IMR-90 (cell line): Measurements from ENCODE around the gene TEX14. TPM values are rescaled to one million over a fixed set of nuclear protein-coding genes. Genes with fewer than 3 reads are reported as not detected.

Experiments used
- ATAC-seq: fragments of 200-7000 bp; cut with Tn5 transposase; 2 replicates; pipeline ENCODE4 v1.9.1; 2020; ENCODE audit warnings: low read depth, mild to moderate bottlenecking, moderate library complexity
- BruUV-seq: library from RNA; stranded (reverse); fragments of 400-500 nt; replicated peaks from 2 replicates; lab custom pipeline; 2021; lab: Mats Ljungman, UMichigan
- CTCF ChIA-PET: fragments of 300-600 bp; formaldehyde crosslinking; extraction: SDS; loops from one replicate; lab custom pipeline; 2021; ENCODE audit warnings: antibody characterized with exemption; lab: Yijun Ruan, JAX
- POLR2A ChIA-PET: fragments of 300-600 bp; sonication (Branson Sonifier 250); formaldehyde crosslinking; loops from one replicate; lab custom pipeline; 2022; ENCODE audit warnings: antibody characterized with exemption; ENCODE audit not compliant: unreplicated experiment; lab: Charles Lee
- DNase-seq: peaks from one replicate; pipeline ENCODE4 v3.0.0; 2013
- H2AFZ ChIP-seq: replicated peaks from 2 replicates; pipeline ENCODE3; 2013; ENCODE audit warnings: low read length, mild to moderate bottlenecking; ENCODE audit not compliant: poor library complexity
- H2AK5ac ChIP-seq: 2 replicates; pipeline ENCODE4 v1.6.1; 2013; ENCODE audit warnings: low read depth, low read length, inconsistent platforms
- H2AK9ac ChIP-seq: replicated peaks from 2 replicates; pipeline ENCODE3; 2013; ENCODE audit warnings: mild to moderate bottlenecking, low read depth, low read length, moderate library complexity; ENCODE audit not compliant: poor library complexity
- H2BK120ac ChIP-seq: 2 replicates; pipeline ENCODE4 v1.6.1; 2013; ENCODE audit warnings: low read depth, low read length, inconsistent platforms
- H2BK15ac ChIP-seq: 3 replicates; pipeline ENCODE4 v1.6.1; 2013; ENCODE audit warnings: low read depth, low read length, inconsistent platforms
- H2BK20ac ChIP-seq: 2 replicates; pipeline ENCODE4 v1.6.1; 2013; ENCODE audit warnings: low read depth, mild to moderate bottlenecking, inconsistent platforms, low read length, moderate library complexity
- H2BK5ac ChIP-seq: 2 replicates; pipeline ENCODE4 v1.6.1; 2013; ENCODE audit warnings: mild to moderate bottlenecking, low read depth, low read length, inconsistent platforms; ENCODE audit not compliant: poor library complexity, severe bottlenecking
- H3K14ac ChIP-seq: replicated peaks from 2 replicates; pipeline ENCODE4 v1.6.1; 2013; ENCODE audit warnings: low read depth, low read length, inconsistent platforms
- H3K18ac ChIP-seq: 2 replicates; pipeline ENCODE4 v1.6.1; 2013; ENCODE audit warnings: low read depth, low read length, control low read depth
- H3K23ac ChIP-seq: 2 replicates; pipeline ENCODE4 v1.6.1; 2013; ENCODE audit warnings: low read depth, low read length, inconsistent platforms
- H3K27ac ChIP-seq: 2 replicates; pipeline ENCODE4 v1.5.1; 2013; ENCODE audit warnings: mild to moderate bottlenecking, control low read depth, low read length; ENCODE audit not compliant: insufficient read depth
- H3K27me3 ChIP-seq: 2 replicates; pipeline ENCODE4 v1.6.1; 2013; ENCODE audit warnings: low read length; ENCODE audit not compliant: control insufficient read depth, insufficient read depth
- H3K36me3 ChIP-seq: 2 replicates; pipeline ENCODE4 v1.6.1; 2013; ENCODE audit warnings: low read length, mixed read lengths; ENCODE audit not compliant: control insufficient read depth, insufficient read depth
- H3K4ac ChIP-seq: 2 replicates; pipeline ENCODE4 v1.6.1; 2013; ENCODE audit warnings: low read depth, low read length, inconsistent platforms
- H3K4me1 ChIP-seq: 2 replicates; pipeline ENCODE4 v1.6.1; 2013; ENCODE audit warnings: low read length, mixed read lengths; ENCODE audit not compliant: control insufficient read depth, insufficient read depth
- H3K4me2 ChIP-seq: 2 replicates; pipeline ENCODE4 v1.6.1; 2013; ENCODE audit warnings: low read depth, mild to moderate bottlenecking, control low read depth, low read length, moderate library complexity
- H3K4me3 ChIP-seq: 2 replicates; pipeline ENCODE4 v1.5.1; 2013; ENCODE audit warnings: low read depth, mild to moderate bottlenecking, control low read depth, low read length, moderate library complexity; ENCODE audit not compliant: insufficient read depth
- H3K56ac ChIP-seq: 2 replicates; pipeline ENCODE4 v1.6.1; 2013; ENCODE audit warnings: low read length, inconsistent platforms; ENCODE audit not compliant: insufficient read depth; ENCODE audit errors: extremely low read depth
- H3K79me1 ChIP-seq, 2 experiments: 2 replicates each; pipeline ENCODE4 v1.6.1; 2013; ENCODE audit warnings: low read length in 2 of 2, inconsistent platforms in 1 of 2, low read depth in 1 of 2
- H3K9ac ChIP-seq: 2 replicates; pipeline ENCODE4 v1.6.1; 2013; ENCODE audit warnings: low read depth, low read length, control low read depth
- H3K9me1 ChIP-seq: 2 replicates; pipeline ENCODE4 v1.6.1; 2013; ENCODE audit warnings: low read length, inconsistent platforms; ENCODE audit not compliant: insufficient read depth
- H3K9me3 ChIP-seq: 2 replicates; pipeline ENCODE4 v1.6.1; 2013; ENCODE audit warnings: low read length; ENCODE audit not compliant: control insufficient read depth, insufficient read depth
- H4K20me1 ChIP-seq: 2 replicates; pipeline ENCODE4 v1.6.1; 2013; ENCODE audit warnings: low read length, inconsistent platforms; ENCODE audit not compliant: insufficient read depth
- H4K5ac ChIP-seq: 2 replicates; pipeline ENCODE4 v1.6.1; 2013; ENCODE audit warnings: mild to moderate bottlenecking, low read depth, low read length, control low read depth
- H4K8ac ChIP-seq, 2 experiments: 2 replicates each; pipeline ENCODE4 v1.6.1; 2013; ENCODE audit warnings: low read depth in 2 of 2, low read length in 2 of 2, control low read depth in 1 of 2, inconsistent platforms in 1 of 2
- H4K91ac ChIP-seq: 2 replicates; pipeline ENCODE4 v1.6.1; 2013; ENCODE audit warnings: low read depth, low read length, inconsistent platforms; ENCODE audit not compliant: insufficient read depth
- CTCF ChIP-seq: conservative IDR thresholded peaks from 2 replicates; pipeline ENCODE4 v1.5.1; 2012; ENCODE audit warnings: mild to moderate bottlenecking, low read depth, low read length, improper control_type of control experiment
- MAZ ChIP-seq: IDR thresholded peaks from 2 replicates; pipeline ENCODE4 v1.6.1; 2012; ENCODE audit warnings: low read depth, mild to moderate bottlenecking, low read length, improper control_type of control experiment, moderate library complexity, borderline replicate concordance
- WGBS, 2 experiments: methylation state at CpG; one replicate each; pipeline versions ENCODE4 v1.1.5 to v1.1.7; 2013; ENCODE audit warnings: missing lambda C conversion rate in 2 of 2; ENCODE audit not compliant: insufficient read length in 1 of 2; ENCODE audit errors: extremely low coverage in 2 of 2; 5-methylcytosine and 5-hydroxymethylcytosine counted together
- dilution Hi-C: fragments of 300-500 bp; cut with HindIII; formaldehyde crosslinking; loops from one replicate; pipeline ENCODE4 v1.14.3; 2018; ENCODE audit warnings: low sequenced_read_pairs; ENCODE audit not compliant: unreplicated experiment
- in situ Hi-C: fragments of 300-500 bp; cut with MboI; formaldehyde crosslinking; loops from 3 replicates; pipeline ENCODE4 v1.14.3; 2019; ENCODE audit warnings: low sequenced_read_pairs, inconsistent platforms, mixed read lengths
- intact Hi-C: fragments of 100-400 bp; cut with micrococcal nuclease; formaldehyde crosslinking; loops from 2 replicates; pipeline ENCODE4 v1.10.0; 2022
- polyA plus RNA-seq, 3 experiments: library from polyadenylated mRNA; depleted of rRNA; stranded (reverse); fragments of >200 nt; gene quantifications; 2 replicates each; pipeline ENCODE4 v1.2.3, GENCODE V29; 2012; ENCODE audit warnings: low replicate concordance in 1 of 3
- total RNA-seq: library from RNA; depleted of rRNA; stranded (reverse); fragments of >200 nt; gene quantifications from 2 replicates; pipeline ENCODE4 v1.2.3, GENCODE V29; 2012

TEX14 gene
- total and polyA plus RNA-seq, 2 of the 4 experiments (the other 2 are of a cell fraction) = not detected

DNA sequence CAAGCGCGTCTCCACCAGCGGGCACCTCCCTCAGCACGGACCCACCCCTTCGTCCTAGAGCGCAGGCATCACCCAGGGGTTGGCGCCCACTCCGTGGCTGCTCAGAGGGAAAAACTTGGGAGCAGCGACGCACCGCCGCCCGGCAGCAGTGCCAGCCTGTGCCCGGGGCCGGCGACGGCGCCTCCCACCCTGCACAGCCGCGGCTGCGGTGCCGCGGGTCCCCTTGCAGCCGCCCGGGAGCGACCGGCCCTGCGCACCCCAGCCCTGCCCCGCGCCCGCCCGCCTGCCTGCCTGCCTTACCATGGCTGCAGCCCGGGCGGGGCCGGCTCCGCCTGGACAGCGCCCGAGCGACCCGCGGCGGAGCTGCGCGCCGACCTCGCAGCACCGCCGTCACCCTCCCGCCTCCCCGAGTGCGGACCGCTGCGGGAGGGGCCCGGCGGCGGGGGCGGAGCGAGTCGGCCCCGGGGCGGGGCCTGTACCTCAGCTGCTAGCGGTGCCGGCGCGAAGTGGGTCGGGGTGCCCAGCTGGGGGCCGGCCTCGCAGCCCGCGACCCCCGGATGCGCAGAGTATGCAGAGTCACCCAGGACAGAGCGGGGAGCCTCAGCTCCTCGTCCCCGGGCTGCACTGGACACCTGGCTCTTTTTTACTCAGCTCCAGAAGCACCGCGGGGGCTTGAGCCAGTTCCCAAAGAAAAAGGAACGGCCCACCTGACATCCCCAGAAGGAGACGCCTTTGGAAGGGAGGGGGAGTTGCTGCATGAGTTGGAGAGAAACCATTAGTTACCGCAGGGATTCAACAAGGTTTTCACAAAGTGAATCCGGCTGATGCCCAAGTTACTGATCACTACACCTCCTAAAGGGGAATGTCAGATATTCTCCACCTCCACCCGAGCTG, 159.9 kb downstream of the TEX14 start:
- CTCF ChIA-PET = interaction anchor here (0.7 kb wide), 1 partner anchor 28 kb away, joined by 3 read pairs; no protein-coding TSS in a partner anchor
- peak overlapping the region; percentile 71 for H3K23ac ChIP-seq

More for the DNA sequence above, 159.9 kb downstream of the TEX14 start:
- Histone ChIP-seq H3K4me1 (peaks cover 6% of the 10 kb centered on the region; the same call in 1 of the 2 replicates), H3K9me1 (peaks cover 6% of the 10 kb centered on the region; the same call in 1 of the 2 replicates), H2AFZ (peak overlapping the region; percentile 91), H3K9me3 (no peaks in the 10 kb centered on the region), H3K4me3 (peak overlapping the region; percentile 47), H3K14ac (no peak overlapping the region), H4K20me1 (no peaks in the 10 kb centered on the region), H4K8ac (peak overlapping the region in 1 of 2 experiments; percentile 10; a peak in 1 of 4 replicates), H3K18ac (no peak overlapping the region), H4K91ac (no peak overlapping the region), H2BK15ac (no peak overlapping the region), H2BK20ac (no peak overlapping the region), H3K9ac (peak overlapping the region; percentile 20), H3K4me2 (peak overlapping the region; percentile 86), H3K56ac (no peak overlapping the region), H3K27me3 (peaks cover 8% of the 10 kb centered on the region), H3K36me3 (no peaks in the 10 kb centered on the region), H2AK5ac (peak overlapping the region; percentile 14; the same call in 1 of the 2 replicates), H4K5ac (no peak overlapping the region), H2BK120ac (no peak overlapping the region), H3K27ac (no peak overlapping the region), H3K4ac (no peak overlapping the region), H2BK5ac (no peak overlapping the region), H2AK9ac (peak overlapping the region; percentile 44), H3K79me1 (no peaks in the 10 kb centered on the region)
- WGBS, 2 experiments = 1% methylated on average over 41 of the region's 82 CpGs; no CpG with 5 or more reads in 1 of the 2 experiments
- BruUV-seq = no TSS peak
- in situ Hi-C loops = no loop called here
- TF ChIP-seq CTCF (no peak), MAZ (peak; percentile 62; the same call in 1 of the 2 replicates)
- dilution Hi-C loops = no loop called here
- POLR2A ChIA-PET = no interaction called here
- DNase-seq = peak; percentile 21
- intact Hi-C loops = no loop called here
- ATAC-seq = peak; percentile 93
